RWPE1 (cell line): ENCODE measurements around the gene HS3ST5.

Experiments used
- CTCF ChIA-PET: fragments of 350-600 bp; sonication (Branson Sonifier 250); formaldehyde crosslinking; extraction: SDS; loops from one replicate; lab custom pipeline; 2021; lab: Yijun Ruan, JAX
- POLR2A ChIA-PET: fragments of 400-600 bp; formaldehyde crosslinking; extraction: SDS; loops from one replicate; lab custom pipeline; 2020; ENCODE audit warnings: antibody characterized with exemption; ENCODE audit not compliant: low non-redundant PET; lab: Yijun Ruan, JAX
- DNase-seq: peaks from one replicate; pipeline ENCODE4 v3.0.0; 2012; ENCODE audit warnings: low spot score
- H3K27ac ChIP-seq: fragments of 450-650 bp; 2 replicates; pipeline ENCODE4 v1.5.1; 2017
- TF ChIP-seq, protein P1 (sequence below): fragments of 450-650 bp; conservative IDR thresholded peaks from 2 replicates; pipeline ENCODE4 v1.5.1; 2017; ENCODE audit warnings: low read depth, mild to moderate bottlenecking

HS3ST5 gene

DNA sequence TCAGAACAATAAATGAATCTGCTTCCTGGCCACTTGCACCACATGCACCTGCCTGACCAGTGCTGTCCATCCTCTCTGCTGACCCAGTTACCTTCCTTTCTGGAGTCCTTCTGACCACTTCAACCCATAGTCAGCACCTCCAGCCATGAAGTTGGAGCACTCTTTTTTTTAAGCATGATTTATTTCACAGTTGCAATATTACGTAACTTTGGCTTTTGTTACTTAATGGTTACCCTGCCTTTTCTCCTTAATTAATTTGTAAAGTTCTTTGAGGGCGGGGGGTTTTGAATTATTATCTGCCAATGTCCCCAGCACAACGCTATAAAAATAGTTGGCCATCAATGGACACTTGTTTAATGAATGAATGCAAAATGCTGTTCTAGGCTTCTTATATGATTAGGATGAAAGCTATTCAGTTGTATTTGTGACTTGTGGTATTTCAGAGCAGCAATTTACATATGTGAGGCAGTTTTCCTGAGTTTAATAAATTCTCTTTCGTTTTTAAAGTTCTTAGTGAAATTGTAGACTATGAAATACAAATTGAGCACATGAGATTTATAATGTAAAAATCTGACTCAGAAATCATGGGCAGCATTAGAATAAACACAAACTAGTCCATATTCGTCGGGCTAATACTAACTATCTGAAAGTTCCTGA, 180.0 kb downstream of the HS3ST5 start:
- TF ChIP-seq, protein P1, sequence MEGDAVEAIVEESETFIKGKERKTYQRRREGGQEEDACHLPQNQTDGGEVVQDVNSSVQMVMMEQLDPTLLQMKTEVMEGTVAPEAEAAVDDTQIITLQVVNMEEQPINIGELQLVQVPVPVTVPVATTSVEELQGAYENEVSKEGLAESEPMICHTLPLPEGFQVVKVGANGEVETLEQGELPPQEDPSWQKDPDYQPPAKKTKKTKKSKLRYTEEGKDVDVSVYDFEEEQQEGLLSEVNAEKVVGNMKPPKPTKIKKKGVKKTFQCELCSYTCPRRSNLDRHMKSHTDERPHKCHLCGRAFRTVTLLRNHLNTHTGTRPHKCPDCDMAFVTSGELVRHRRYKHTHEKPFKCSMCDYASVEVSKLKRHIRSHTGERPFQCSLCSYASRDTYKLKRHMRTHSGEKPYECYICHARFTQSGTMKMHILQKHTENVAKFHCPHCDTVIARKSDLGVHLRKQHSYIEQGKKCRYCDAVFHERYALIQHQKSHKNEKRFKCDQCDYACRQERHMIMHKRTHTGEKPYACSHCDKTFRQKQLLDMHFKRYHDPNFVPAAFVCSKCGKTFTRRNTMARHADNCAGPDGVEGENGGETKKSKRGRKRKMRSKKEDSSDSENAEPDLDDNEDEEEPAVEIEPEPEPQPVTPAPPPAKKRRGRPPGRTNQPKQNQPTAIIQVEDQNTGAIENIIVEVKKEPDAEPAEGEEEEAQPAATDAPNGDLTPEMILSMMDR, result no peak
- no peak overlapping the region for H3K27ac ChIP-seq
- ChIA-PET POLR2A (no interaction called here), CTCF (interaction anchor here (0.6 to 0.9 kb wide), 2 partner anchors 55 to 1760 kb away, joined by 3 read pairs; no protein-coding TSS in a partner anchor)
- no peak for DNase-seq

DNA sequence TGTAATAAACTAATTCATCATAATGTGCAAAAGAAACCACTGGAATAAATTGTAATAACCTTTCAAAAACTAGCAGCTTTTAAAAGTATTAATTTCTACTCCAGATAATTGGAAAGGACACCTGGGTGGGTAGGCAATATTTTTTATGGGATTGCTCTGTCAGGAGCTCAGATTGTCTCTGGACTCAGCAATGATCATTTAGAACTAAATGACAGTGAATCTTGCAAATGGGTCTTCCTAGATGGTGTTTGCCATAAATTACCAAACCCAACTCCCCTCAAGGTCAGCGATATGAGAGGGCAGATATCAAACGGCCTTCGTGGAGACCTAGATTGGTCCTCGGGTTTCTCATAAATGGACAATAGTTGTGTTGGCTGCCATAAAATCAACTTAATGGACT, 181.9 kb downstream of the HS3ST5 start:
- ChIA-PET POLR2A (no interaction called here), CTCF (interaction anchor here (0.6 kb wide), 1 partner anchor 1533 kb away, joined by 3 read pairs; no protein-coding TSS in a partner anchor)
- TF ChIP-seq, protein P1, result no peak
- H3K27ac ChIP-seq, result no peak overlapping the region
- DNase-seq, result no peak

DNA sequence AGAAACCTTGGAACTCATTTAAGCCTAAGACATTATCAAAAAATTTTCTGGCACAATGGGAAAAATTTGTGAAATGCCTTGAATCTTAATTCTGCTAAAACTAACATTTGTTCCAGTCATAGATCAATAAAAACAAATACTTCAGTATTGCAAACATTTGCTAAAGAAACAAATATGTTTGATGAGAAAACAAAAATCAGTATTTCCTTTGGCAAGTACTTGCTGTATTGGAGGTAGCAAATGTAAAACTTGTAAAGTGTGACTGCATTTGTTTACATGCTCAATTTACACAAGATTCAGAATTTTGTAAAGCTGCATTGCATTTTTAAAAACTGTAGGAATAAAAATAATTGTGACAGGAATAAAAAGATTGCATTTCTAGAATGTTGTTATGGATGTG, 183.1 kb downstream of the HS3ST5 start:
- ChIA-PET CTCF (no interaction called here), POLR2A (no interaction called here)
- no peak for DNase-seq
- TF ChIP-seq, protein P1, result no peak
- no peak overlapping the region for H3K27ac ChIP-seq

DNA sequence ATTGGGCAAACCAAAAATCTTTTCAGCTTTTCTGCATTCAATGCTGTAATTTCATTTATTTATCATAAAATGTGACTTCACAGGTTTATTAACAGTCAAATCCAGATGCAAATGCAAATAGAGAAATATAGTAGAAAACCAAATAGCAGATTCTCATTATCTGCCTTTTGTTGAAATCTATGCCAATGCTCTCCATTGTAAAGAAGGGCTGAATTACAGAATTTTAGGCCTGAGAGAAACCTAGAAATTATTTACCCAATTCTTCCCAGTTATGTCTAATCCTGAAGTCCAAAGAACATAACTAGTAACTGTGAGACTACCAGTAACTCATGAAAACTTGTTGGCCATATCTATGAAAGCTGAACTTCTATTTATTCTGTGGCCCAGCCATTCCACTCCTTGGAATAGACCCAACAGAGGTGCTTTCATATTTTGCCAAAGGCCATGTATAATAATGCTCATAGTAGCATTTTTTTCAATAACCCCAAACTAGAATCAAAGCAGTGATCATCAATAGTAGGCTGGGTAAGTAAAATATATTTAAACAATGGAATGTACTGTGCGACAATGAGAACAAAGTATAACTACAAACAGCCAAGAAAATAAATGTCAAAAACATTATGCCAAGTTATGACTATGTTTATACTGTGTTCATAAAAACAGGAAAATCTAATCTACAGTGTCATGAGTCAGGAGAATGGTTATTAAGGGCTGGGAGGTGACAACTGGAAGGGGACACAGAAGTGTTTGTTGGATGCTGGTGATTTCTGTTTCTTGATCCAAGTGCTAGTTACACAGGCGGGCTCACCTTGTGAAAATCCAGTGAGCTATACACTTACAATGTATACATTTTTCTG, 183.8 kb downstream of the HS3ST5 start:
- CTCF ChIA-PET, result no interaction called here
- TF ChIP-seq, protein P1, result no peak
- POLR2A ChIA-PET, result no interaction called here
- no peak for DNase-seq
- no peak overlapping the region for H3K27ac ChIP-seq

DNA sequence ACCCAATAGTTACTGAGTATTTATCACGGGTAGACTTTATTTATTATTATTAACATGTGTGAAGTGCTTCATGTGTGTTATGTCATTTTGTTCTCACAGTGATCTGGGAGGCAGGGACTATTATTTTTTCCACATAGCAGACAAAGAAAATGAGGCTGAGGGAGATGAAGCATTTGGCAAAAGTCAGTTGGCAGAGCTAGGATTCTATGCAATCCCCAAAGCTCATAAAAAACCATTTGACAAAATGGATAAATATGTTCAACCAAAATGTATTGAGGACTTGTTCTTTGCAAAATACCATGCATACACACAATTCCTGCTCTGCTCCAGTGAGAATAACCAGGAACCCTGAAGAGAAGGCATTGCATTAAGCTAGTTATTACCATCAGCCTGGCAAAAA, 184.4 kb downstream of the HS3ST5 start:
- ChIA-PET CTCF (interaction anchor here (0.6 kb wide), 1 partner anchor 61 kb away, joined by 3 read pairs; no protein-coding TSS in a partner anchor), POLR2A (no interaction called here)
- TF ChIP-seq, protein P1, result no peak
- no peak overlapping the region for H3K27ac ChIP-seq
- no peak for DNase-seq

DNA sequence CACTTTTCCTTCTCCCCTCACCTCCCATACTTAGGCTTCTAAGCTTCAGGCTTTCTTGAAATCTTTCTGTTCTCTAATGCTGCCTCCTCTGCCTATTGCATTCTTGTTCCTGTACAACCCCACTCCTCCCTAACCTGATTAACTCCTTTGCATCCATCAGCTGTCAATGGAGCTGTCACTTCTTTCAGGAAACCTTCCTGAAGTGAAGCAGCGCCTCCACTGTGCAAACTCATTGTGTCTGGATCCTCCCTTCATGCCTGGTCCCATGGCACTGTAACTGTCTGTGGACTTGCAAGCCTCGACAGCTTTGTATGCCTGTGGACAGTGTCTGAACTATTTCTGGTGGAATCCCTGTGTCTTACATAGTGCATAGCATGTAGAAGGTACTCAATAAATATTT, 185.0 kb downstream of the HS3ST5 start:
- POLR2A ChIA-PET, result no interaction called here
- DNase-seq, result no peak
- TF ChIP-seq, protein P1, result no peak
- CTCF ChIA-PET, result interaction anchor here (0.6 kb wide), 1 partner anchor 60 kb away, joined by 3 read pairs; no protein-coding TSS in a partner anchor
- no peak overlapping the region for H3K27ac ChIP-seq
